Activated gamma-delta T cell (primary cell): ENCODE data around the gene KCNK10.

Experiments used
- DNase-seq: peaks from one replicate; lab custom pipeline; 2025; lab: John Stamatoyannopoulos, UW
- total RNA-seq, 2 donors: gene quantifications; one replicate each; lab custom pipeline; 2026; lab: John Stamatoyannopoulos, UW

Gene KCNK10, protein sequence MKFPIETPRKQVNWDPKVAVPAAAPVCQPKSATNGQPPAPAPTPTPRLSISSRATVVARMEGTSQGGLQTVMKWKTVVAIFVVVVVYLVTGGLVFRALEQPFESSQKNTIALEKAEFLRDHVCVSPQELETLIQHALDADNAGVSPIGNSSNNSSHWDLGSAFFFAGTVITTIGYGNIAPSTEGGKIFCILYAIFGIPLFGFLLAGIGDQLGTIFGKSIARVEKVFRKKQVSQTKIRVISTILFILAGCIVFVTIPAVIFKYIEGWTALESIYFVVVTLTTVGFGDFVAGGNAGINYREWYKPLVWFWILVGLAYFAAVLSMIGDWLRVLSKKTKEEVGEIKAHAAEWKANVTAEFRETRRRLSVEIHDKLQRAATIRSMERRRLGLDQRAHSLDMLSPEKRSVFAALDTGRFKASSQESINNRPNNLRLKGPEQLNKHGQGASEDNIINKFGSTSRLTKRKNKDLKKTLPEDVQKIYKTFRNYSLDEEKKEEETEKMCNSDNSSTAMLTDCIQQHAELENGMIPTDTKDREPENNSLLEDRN
- total RNA-seq = 0.10 to 0.17 reads per million in 2 donors

DNA sequence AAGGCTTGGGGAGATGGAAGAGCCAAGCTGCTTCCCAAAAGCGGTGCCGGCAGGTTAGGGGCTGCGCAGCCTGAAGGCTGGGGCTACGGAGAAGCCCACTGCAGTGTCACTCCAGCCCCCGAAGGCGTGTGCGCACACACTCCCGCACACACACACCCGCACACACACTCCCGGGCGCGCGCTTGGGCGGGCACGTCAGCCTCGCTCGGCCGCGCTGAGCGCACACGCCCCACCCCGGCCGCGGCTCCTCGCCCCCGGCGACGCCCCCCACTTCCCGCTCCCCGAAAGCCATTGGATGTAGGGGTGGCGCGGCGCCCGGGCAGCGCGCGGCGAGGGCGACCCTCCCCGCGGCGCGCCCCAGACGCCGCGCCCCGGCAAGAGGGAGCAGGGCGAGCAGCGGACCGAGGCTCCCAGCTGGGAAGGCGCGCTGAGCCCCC, at the start of gene KCNK10:
KCNK10 (minus strand) TSS at position 184 of the 437 bp plus-strand sequence. CDS start 471 bp downstream, outside the sequence.
- DNase-seq = no peak

DNA sequence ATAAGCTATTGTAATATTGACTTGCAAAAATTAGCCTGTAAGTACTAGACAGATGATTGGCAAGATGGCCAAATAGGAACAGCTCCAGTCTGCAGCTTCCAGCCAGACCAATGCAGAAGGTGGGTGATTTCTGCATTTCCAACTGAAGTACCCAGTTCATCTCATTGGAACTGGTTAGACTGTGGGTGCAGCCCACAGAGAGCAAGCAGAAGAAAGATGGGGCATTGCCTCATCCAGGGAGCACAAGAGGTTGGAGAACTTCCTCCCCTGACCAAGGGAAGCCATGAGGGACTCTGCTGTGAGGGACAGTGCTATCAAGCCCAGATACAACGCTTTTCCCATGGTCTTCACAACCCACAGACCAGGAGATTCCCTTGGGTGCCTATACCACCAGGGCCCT, 46.4 kb upstream of the KCNK10 start:
- no peak for DNase-seq

DNA sequence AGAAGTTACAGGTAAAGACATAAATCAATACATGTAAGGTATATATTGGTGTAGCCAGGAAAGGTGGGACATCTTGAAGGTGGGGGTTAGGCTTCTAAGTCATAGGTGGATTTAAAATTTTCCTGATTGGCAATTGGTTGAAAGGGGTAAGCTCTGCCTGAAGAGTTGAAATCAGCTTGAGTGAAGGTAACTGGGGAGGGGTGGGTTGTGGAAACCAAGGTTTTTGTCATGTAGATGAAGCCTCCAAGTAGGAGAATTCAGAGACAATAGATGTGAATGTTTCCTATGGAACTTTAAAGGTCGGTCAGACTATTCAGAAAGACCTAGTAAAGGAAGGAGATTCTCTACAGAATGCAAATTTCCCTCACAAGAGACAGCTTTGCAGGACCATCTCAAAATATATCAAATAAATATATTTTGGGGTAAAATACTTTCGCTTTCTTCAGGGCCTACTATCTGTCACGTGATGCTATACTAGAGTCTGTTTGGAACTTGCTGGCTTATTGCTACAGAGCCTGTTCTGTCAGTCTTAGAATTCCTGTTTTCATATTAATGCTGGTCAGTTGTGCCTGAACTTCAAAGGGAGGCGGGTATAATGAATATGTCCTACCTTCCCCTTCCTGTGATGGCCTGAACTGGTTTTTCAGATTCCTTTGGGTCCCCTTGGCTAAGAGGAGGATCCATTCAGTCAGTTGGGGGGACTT, 41.8 kb upstream of the KCNK10 start:
- no peak for DNase-seq

DNA sequence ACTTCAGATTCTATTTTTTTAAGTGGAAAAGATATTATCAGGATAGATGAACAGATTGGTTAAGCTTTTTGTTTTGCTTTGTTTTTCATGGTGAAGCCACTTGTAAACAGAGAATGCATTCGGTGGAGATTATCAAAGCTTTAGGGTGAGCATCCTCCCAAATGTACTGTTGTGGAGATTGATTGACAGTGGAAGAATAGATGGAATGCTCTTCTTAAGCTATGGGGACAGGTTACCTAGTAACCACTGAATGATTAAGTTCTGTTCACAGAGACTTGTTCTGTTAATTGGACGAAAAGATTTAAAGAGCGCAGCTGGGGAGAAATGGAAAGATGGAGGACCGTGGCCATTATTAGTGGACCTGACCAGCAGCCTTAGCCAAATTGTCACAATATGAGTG, 40.6 kb upstream of the KCNK10 start:
- no peak for DNase-seq

DNA sequence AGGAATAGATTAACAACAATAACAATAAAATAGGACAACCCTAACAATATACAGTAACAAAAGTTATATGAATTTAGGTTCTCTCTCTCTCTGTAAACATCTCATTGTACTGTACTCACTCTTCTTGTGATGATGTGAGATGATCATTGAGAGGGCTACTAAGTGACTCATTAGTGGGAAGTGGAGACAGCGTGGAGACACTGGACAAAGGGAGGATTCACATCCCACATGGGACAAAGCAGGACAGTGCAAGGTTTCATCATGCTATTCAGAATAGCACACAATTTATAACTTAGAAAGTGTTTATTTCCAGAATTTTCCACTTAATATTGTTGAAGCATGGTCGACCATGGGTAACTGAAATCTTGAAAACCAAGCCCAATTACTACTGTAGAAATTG, 36.4 kb upstream of the KCNK10 start:
- no peak for DNase-seq

DNA sequence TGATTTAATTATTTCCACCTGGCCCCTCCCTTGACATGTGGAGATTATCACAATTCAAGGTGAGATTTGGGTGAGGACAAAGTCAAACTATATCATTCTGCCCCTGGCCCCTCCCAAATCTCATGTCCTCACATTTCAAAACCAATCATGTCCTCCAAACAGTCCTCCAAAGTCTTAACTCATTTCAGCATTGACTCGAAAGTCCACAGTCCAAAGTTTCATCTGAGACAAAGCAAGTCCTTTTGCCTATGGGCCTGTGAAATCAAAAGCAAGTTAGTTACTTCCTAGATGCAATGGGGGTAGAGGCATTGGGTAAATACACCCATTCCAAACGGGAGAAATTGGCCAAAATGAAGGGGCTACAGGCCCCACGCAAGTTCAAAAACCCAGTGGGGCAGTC, 31.3 kb upstream of the KCNK10 start:
- DNase-seq = no peak

DNA sequence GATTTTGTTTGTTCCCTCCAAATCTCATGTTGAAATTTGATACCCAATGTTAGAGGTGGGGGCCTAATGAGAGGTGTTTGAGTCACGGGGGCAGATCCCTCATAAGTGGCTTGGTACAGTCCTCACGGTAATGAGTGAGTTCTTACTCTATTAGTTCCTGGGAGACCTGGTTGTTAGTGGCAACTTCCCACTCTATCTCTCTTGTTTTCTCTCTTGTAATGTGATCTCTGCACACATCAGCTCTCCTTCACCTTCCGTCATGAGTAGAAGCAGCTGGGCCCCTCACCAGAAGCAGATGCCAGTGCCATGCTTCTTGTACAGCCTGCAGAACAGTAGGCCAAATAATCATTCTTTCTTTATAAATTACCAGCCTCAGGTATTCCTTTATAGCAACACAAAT, 29.6 kb upstream of the KCNK10 start:
- DNase-seq = no peak

DNA sequence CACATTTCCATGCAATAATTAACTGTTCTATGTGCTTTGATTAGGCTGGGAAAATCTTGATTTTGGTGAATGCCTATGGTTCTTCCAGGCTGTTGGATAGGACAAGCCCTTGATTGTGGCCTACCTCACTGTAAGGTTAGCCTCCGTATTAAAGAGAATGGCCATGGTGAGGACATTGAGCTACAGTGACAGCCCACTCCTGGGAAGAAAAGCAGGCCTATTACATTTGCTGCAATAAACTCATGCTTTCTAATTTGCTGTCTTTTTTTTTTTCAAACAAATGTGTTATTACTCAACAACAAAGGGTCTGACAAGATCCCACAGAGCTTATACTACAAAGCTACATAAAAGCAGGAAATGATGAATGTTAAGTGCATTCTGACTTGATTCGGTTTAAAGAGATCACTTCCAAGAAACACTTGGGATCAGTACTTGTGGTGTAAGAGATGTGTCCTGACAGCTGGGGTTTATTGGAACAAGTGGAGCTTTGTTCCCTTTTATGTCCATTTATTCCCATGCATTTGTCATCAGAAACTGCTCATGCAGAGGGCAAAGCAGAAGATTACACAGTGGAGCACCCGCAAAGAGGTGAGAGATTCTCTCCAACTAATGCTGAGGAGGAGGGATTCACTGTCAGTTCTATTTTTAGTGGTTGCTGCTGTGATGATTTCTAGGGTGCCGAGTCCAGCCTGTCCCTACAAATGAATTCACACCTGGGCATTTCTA, 29.1 kb upstream of the KCNK10 start:
- DNase-seq = no peak

DNA sequence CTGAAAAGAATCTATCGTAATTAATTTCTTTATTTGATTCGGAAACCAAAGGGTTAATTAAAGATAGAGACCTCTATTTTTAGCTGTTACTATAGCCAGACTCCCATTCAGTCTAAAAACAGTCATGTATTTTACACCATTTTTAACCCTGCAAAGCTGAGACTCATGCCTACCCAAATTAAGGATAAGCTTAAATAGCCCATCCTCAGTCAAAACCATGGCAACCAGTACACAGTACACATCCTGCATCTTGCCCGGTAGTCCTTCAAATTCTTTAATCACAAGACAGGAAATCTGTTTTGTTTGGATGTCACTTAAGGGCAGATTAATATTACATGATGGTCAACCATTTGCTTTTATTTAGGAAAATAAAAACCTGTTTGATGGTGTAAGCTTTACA, 25.5 kb upstream of the KCNK10 start:
- no peak for DNase-seq

DNA sequence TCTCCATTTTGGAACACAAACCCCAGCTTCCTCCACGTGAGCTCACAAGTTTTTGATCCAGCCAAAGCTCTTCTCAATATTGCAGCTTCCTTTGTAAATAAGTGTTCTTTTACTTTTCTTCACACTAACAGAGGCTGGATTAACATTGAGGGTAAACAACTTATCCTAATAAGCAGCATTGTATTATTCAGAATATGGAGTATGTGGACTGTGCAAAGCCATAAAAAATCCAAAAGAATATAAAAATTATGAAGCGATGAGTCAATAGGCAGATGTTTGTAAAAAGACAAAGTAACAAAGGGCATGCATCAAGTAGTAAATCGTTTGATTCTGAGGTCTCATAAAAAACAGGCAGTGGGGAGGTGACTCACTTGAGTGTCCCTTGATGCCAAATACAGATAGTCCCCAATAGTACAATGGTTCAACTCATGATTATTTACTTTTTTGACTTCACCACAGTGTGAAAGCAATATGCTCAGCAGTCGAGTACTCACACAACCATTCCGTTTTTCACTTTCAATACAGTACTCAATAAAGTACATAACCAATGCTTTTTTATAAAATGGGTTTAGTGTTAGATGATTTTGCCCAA, 23.1 kb upstream of the KCNK10 start:
- no peak for DNase-seq

DNA sequence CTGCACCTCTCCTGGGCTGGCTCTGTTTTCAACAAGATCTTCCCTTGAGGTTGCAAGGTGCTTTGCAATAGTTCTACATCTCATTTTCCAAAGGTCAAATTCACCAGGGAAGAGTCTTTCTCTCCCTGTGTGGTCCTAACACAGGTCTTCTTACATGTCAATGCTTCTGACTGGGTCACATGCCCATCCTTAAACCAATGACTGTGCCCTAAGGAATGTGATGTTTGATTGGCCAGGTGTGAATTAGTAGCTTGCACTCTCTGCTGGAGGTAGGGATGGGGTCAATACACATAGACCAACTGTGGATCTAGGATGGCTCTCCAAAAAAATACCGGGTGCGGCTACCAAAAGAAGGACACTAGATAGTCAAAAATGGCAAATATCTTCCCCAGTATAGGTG, 19.9 kb upstream of the KCNK10 start:
- no peak for DNase-seq

DNA sequence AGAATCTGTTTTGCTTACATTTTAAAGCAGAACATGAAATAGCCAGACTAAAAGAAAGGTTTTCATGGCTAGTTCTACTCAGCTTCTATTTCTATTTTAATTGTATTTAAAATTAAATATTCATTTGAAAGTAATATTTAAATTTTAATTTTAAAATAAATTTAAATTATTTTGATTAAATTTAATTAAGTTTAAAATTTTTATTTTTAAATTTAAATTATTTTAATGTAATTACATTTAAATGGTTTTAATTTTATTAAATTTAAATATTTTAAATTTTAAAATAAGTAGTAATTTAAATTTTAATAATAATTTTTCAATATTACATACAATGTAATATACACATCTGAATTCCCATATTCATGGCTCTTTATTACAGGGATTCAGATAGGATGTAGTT, 17.3 kb upstream of the KCNK10 start:
- DNase-seq = no peak

DNA sequence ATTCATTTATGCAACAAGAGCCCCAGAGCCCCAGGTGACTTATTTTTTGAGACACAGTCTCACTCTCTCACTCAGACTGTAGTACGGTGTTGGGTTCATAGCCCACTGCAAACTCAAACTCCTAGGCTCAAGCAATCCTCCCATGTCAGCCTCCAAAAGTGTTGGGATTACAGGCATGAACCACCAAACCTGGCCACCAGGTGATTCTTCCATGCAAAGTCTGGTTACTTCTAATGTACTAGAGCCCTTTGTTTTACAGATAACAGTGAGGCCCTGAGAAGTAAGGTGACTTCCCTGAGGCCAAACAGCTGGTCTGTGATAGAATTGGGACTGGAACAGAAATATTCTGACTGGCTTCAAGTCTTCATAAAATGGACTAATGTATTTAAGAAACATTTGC, 10.0 kb upstream of the KCNK10 start:
- no peak for DNase-seq

DNA sequence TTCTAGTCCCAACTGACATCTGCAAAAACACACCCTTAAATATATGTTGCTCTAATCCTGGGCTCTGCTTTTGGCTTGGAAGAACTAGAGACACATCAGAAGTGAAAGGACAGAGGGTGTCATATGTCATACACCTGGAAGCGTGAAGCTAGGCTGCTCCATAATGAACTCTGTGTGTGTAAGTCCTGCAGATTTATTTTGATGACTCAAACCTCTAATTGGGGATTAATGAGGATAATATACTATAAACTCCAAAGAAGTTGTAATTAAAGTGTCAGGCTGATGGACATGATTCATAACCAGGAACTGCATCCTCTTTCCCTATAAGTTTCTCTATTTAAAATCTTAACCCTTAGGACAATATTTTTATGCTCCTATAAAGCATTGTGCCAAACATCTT, 4.4 kb upstream of the KCNK10 start:
- DNase-seq = no peak

DNA sequence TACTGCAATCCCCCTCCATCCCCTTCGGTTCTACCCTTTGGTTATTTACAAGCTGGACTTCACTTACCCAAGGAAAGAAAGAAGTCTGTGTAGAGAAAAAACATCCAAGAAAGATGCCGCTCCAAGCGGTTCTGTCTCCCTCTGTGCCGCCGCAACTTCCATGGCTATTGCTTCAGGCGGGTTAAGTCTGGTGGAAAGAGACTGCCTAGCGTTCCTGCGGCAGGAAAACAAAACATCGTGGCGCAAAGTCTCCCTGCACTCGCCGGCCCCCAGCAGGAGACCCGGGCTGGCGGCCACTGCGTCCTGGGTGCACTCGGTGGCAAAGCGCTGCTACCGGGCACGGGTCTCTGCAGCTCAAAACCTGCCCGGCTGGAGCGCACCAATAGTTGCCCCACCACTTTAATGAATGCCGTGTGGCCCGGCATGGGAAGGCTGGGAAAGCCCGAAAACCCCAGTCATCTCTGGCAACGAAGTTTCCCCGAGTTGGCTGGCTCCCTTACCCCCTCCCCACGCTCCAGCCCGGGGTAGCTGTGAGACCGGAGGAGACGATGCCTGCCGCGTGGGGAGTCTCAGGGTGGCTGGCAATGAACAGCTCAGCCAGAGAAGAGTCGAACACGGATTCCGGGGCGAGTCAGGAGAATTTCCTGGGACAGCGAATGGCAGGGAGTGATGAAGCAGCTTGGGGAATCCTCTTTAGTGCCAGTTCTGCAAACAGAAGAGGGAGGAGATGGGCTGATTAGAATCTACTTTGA, 3.5 kb upstream of the KCNK10 start:
- no peak for DNase-seq

DNA sequence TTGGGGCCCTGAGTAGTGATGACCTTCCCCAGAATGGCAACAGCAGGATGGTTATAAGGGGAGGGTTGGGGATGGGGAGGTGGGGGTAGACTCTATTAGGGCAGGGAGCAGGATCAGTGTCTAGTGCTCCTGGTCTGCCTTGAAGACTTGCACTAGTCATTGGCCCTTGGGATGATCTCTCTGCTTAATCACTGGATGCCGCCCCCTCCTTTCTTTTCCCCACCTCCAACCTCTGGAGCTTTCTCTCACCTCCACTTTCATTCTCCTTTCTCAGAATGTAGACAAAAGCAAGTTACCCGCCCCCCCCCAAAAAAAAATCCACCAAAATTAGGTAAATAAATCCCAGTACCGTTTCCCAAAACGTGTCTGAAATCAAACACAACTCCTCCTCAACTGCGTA, 2.8 kb upstream of the KCNK10 start:
- no peak for DNase-seq

DNA sequence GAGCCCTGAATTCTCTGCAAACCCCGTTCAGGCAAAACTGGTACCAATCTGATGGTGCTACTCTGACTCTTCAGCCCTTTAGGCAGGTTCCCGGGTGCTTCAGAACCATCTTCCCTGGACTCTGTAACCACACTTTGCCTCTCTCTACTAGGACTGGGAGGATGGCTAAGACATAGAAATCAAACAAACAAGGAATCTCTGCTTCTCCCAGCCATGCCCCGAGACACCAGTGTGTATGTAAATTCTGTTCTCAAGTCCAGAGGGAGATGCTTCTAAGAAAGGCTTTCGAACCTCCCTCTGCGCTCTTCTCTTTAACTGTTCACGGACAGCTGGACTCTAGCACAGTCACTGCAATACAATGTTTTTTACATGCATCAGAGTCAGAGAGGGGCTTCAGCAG, 1.9 kb upstream of the KCNK10 start:
- no peak for DNase-seq

DNA sequence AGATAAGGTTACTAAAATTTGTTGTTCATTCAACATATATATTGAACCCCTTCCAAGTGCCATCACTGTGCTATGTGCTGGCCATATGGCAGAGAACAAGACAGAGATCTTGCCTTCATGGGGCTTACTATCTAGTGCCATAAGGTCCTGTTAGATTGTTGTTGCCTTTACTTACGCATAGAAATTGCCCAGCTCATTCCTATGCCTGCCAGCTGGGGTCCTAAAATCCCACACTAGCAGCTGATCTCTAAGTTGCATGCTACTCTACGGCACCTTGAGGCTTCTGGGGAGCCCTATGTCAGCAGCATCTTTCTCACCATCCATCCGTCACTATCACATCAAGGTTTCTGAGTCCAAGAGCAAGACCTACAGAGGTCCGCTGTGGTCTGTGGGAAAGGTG, 1.4 kb upstream of the KCNK10 start:
- DNase-seq = no peak

DNA sequence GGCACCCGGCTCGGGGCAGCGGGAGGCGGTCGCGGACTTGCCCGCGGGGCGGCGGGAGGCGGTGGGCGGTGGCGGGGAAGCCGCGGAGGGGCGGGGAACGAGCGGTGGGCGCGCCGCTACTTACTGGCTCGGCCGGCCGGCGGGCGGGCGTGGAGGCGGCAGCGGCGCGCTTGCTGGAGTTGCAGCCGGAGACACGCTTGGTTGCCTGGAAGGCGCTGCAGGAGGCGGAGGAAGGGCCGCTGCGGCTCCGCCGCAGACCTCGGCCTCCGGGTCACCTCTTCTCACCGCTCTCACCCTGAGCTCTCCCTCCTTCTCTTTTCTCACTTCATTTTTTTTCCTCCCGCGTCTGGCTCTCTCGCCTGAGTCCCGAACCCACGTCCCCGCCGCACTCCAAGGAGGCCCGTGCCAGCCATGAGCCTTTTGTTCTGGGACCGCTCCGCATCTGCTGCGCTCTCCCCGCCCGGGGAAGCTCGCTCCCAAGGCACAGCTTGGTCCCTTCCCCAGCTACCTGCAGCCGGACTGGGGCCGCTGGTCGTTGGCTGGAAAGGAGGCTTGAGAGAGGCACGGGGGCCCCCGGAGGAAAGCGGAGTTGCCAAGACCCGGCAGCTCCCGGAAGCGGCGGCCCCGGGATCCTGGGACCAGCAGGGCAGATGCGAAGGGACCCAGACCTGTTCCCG, 592 bp upstream of the KCNK10 start:
- no peak for DNase-seq

DNA sequence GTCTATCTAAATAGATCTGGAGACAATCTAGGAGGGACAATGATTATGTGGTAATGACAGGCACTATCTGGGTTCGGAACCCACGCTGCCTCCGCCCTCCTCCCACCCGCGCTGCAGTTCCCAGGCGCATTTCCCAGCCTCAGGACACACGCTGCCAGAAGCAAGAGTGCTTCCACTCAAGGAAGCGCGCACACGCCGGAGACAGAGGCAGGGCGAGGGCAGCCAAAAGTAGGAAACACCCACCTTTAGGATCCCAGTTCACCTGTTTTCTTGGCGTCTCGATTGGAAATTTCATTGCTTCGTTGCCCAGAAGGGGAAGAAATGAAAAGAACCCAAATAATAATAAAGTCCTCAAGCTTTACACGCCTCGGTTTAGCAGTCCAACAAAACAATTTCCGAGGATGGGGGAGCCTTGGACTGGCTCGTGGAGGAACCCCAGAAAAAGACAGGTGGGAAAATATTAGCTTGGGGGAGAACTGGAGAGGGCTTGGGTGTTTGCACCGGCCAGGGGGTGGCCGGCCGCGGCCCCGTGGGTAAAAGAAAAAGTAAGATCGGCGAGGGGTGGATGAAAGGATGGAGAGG, 474 bp downstream of the KCNK10 start:
- no peak for DNase-seq
